ENCODE measurements around the gene PARD6B. TPM values are rescaled to one million over a fixed set of nuclear protein-coding genes. Genes with fewer than 3 reads are reported as not detected.
A peak's percentile ranks its signal among the peaks of the same experiment; 100 is the strongest.

The PARD6B gene
- total and polyA plus RNA-seq, 2 of the 13 experiments (the other 11 are each of a cell fraction or from before 2014, with no cell fraction given): 6.9 to 22.2 TPM

DNA sequence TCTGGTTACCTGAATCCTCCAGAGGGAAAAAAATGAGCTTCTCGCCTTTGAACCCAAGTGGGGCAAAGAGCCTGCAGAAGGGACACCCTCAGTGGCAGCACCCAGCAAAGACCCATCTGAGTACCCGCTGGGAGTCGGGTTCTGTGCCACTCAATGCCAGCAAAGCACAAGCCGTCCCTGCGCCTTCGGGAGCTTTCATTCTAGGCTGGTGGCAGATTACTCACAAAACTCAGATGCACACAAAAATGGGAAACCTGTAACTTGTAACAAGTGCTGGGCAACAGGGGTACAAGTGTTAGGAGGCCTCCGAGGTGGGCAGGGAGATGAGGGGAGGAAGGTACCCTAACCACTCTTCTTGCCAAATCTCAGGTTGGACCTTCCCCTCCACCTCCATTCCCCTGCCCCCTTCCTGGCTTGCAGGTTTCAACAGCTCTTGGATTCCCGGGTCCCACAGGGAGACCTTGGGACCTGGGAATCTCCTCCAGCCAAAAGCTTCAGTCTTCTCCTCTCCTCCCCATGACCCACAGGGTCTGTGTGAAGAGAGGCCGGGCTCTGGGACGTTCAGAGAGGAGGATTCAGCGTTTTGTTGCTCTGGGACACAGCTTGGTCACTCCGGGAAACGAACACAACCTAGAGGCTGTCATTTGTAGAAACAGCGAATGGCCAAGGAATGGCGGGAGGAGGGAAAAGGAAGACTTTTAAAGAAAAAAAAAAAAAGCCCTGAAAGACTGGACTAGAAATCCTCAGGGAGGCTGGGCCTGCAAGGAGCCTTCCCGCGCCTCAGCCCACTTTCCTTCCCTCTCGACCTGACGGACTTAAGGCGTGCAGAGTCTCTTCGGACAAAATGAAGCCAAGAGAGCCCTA, 1.2 kb upstream of the PARD6B start (continued):
- TF ChIP-seq ZNF781 (CRISPR knock-in tag; IDR thresholded peaks at IDR 0.05; ENCODE audit: borderline replicate concordance, not compliant biosample characterization) (peak; percentile 79), RBM22 (optimal IDR thresholded peaks at IDR 0.05; ENCODE audit: low read length) (no peak), ZNF362 (CRISPR knock-in tag; IDR thresholded peaks at IDR 0.05; ENCODE audit: borderline replicate concordance) (peak; percentile 75), ZNF33A (CRISPR knock-in tag; IDR thresholded peaks at IDR 0.05; ENCODE audit: borderline replicate concordance) (peak; percentile 78; the same call in 1 of the 2 replicates), ZBTB38 (CRISPR knock-in tag; IDR thresholded peaks at IDR 0.05) (no peak), POLR2AphosphoS5 (IDR thresholded peaks at IDR 0.05; ENCODE audit: low read depth, low read length) (peak; percentile 39; the same call in 1 of the 2 replicates), GZF1 (CRISPR knock-in tag; IDR thresholded peaks at IDR 0.05) (peak; percentile 75; the same call in 1 of the 2 replicates), FOSL2 (CRISPR knock-in tag; IDR thresholded peaks at IDR 0.05) (no peak), SP140L (CRISPR knock-in tag; IDR thresholded peaks at IDR 0.05; ENCODE audit: borderline replicate concordance) (0 out of 2 replicates have a peak, but pooled peaks have one; percentile 12), ZBTB7B (CRISPR knock-in tag; IDR thresholded peaks at IDR 0.05) (no peak), ZNF775 (CRISPR knock-in tag; IDR thresholded peaks at IDR 0.05; ENCODE audit: borderline replicate concordance) (no peak), ZBTB1 (CRISPR knock-in tag; IDR thresholded peaks at IDR 0.05; ENCODE audit: borderline replicate concordance) (no peak), ZNF138 (CRISPR knock-in tag; IDR thresholded peaks at IDR 0.05; ENCODE audit: low read depth) (no peak), SAP130 (CRISPR knock-in tag; IDR thresholded peaks at IDR 0.05; ENCODE audit: low read depth) (0 out of 2 replicates have a peak, but pooled peaks have one; percentile 3), NCOA5 (CRISPR knock-in tag; IDR thresholded peaks at IDR 0.05) (no peak), CREBL2 (CRISPR knock-in tag; IDR thresholded peaks at IDR 0.05; ENCODE audit: borderline replicate concordance) (0 out of 2 replicates have a peak, but pooled peaks have one; percentile 34), ZNF619 (CRISPR knock-in tag; IDR thresholded peaks at IDR 0.05) (0 out of 2 replicates have a peak, but pooled peaks have one; percentile 34), MEF2D (CRISPR knock-in tag; IDR thresholded peaks at IDR 0.05) (0 out of 2 replicates have a peak, but pooled peaks have one; percentile 70), JUNB (CRISPR knock-in tag; IDR thresholded peaks at IDR 0.05; ENCODE audit: borderline replicate concordance) (no peak)
- TF ChIP-seq, protein P1, sequence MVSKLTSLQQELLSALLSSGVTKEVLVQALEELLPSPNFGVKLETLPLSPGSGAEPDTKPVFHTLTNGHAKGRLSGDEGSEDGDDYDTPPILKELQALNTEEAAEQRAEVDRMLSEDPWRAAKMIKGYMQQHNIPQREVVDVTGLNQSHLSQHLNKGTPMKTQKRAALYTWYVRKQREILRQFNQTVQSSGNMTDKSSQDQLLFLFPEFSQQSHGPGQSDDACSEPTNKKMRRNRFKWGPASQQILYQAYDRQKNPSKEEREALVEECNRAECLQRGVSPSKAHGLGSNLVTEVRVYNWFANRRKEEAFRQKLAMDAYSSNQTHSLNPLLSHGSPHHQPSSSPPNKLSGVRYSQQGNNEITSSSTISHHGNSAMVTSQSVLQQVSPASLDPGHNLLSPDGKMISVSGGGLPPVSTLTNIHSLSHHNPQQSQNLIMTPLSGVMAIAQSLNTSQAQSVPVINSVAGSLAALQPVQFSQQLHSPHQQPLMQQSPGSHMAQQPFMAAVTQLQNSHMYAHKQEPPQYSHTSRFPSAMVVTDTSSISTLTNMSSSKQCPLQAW (CRISPR knock-in tag; IDR thresholded peaks at IDR 0.05): peak; percentile 13; the same call in 1 of the 2 replicates
- TF ChIP-seq, protein P2, sequence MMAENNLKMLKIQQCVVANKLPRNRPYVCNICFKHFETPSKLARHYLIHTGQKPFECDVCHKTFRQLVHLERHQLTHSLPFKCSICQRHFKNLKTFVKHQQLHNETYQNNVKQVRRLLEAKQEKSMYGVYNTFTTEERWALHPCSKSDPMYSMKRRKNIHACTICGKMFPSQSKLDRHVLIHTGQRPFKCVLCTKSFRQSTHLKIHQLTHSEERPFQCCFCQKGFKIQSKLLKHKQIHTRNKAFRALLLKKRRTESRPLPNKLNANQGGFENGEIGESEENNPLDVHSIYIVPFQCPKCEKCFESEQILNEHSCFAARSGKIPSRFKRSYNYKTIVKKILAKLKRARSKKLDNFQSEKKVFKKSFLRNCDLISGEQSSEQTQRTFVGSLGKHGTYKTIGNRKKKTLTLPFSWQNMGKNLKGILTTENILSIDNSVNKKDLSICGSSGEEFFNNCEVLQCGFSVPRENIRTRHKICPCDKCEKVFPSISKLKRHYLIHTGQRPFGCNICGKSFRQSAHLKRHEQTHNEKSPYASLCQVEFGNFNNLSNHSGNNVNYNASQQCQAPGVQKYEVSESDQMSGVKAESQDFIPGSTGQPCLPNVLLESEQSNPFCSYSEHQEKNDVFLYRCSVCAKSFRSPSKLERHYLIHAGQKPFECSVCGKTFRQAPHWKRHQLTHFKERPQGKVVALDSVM (CRISPR knock-in tag; IDR thresholded peaks at IDR 0.05): peak; percentile 26; the same call in 1 of the 2 replicates
- TF ChIP-seq, protein P3, sequence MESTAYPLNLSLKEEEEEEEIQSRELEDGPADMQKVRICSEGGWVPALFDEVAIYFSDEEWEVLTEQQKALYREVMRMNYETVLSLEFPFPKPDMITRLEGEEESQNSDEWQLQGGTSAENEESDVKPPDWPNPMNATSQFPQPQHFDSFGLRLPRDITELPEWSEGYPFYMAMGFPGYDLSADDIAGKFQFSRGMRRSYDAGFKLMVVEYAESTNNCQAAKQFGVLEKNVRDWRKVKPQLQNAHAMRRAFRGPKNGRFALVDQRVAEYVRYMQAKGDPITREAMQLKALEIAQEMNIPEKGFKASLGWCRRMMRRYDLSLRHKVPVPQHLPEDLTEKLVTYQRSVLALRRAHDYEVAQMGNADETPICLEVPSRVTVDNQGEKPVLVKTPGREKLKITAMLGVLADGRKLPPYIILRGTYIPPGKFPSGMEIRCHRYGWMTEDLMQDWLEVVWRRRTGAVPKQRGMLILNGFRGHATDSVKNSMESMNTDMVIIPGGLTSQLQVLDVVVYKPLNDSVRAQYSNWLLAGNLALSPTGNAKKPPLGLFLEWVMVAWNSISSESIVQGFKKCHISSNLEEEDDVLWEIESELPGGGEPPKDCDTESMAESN (CRISPR knock-in tag; conservative IDR thresholded peaks at IDR 0.05): 0 out of 2 replicates have a peak, but pooled peaks have one; percentile 13

All from HepG2 (cell line).